K562 (cell line): ENCODE results near the gene PLXNA2. TPM values are rescaled to one million over a fixed set of nuclear protein-coding genes. Genes with fewer than 3 reads are reported as not detected.

ENCODE experiments used
- ATAC-seq: fragments of 200-7000 bp; cut with Tn5 transposase; 3 replicates; pipeline ENCODE4 v1.9.1; 2020; ENCODE audit warnings: moderate library complexity
- BruUV-seq: library from RNA; stranded (reverse); fragments of 400-500 nt; replicated peaks from 2 replicates; lab custom pipeline; 2021; lab: Mats Ljungman, UMichigan
- CTCF ChIA-PET: fragments of 300-600 bp; formaldehyde crosslinking; extraction: SDS; loops from one replicate; lab custom pipeline; 2021; ENCODE audit warnings: low intra/inter-chr PET ratio; lab: Yijun Ruan, JAX
- POLR2A ChIA-PET: fragments of 300-600, 350-650 bp; sonication (Branson Sonifier 250); formaldehyde crosslinking; extraction: SDS; loops from one replicate; lab custom pipeline; 2021; ENCODE audit warnings: antibody characterized with exemption, inconsistent platforms; lab: Yijun Ruan, JAX
- DNase-seq, 4 experiments: peaks; one replicate each; pipeline versions ENCODE4 v3.0.0 to v3.0.0-alpha.2; 2011 to 2018; ENCODE audit warnings: low spot score in 3 of 4, mixed read lengths in 3 of 4; ENCODE audit errors: extremely low read depth in 1 of 4
- FAIRE-seq: peaks from 2 replicates; lab custom pipeline; 2011; peaks lifted over from hg19 to GRCh38; lab: Jason Lieb, UNC
- H2AFZ ChIP-seq: 2 replicates; pipeline ENCODE4 v1.6.0; 2011; ENCODE audit warnings: low read depth, low read length, control low read depth, inconsistent platforms
- H3K27ac ChIP-seq: fragments of 200-600 bp; 3 replicates; pipeline ENCODE4 v1.8.0; 2011; ENCODE audit warnings: low read depth, mild to moderate bottlenecking, control low read depth, inconsistent platforms, low read length, moderate library complexity, mixed read lengths; ENCODE audit errors: extremely low read depth
- H3K27me3 ChIP-seq, 2 experiments: fragments of 300-600 bp in 1 of 2; 2 replicates in 1 of 2; 3 replicates in 1 of 2; pipeline versions ENCODE4 v1.6.0 to v1.8.0; 2011; ENCODE audit warnings: inconsistent platforms in 2 of 2, low read length in 2 of 2, mild to moderate bottlenecking in 1 of 2, mixed read lengths in 1 of 2, moderate library complexity in 1 of 2; ENCODE audit not compliant: control insufficient read depth in 2 of 2, insufficient read depth in 2 of 2
- H3K36me3 ChIP-seq: fragments of 300-600 bp; 3 replicates; pipeline ENCODE4 v1.8.0; 2011; ENCODE audit warnings: mild to moderate bottlenecking, low read length, inconsistent platforms; ENCODE audit not compliant: control insufficient read depth, insufficient read depth
- H3K4me1 ChIP-seq, 2 experiments: fragments of 200-600 bp in 1 of 2; replicated peaks in 1 of 2; 2 replicates in 1 of 2; 3 replicates in 1 of 2; pipeline versions ENCODE4 v1.5.1 to v1.8.0; 2011; ENCODE audit warnings: inconsistent platforms in 2 of 2, low read length in 2 of 2, mild to moderate bottlenecking in 1 of 2, mixed read lengths in 1 of 2, moderate library complexity in 1 of 2; ENCODE audit not compliant: control insufficient read depth in 2 of 2, insufficient read depth in 2 of 2
- H3K4me2 ChIP-seq: 2 replicates; pipeline ENCODE4 v1.6.1; 2011; ENCODE audit warnings: low read length, control low read depth, inconsistent platforms, mixed read lengths; ENCODE audit not compliant: insufficient read depth
- H3K4me3 ChIP-seq: fragments of 200-600 bp; sonication (generic), shearing (Covaris generic); 2 replicates; pipeline ENCODE4 v1.5.1; 2016; ENCODE audit warnings: control low read depth, inconsistent platforms
- H3K79me2 ChIP-seq: fragments of 200-600 bp; 3 replicates; pipeline ENCODE4 v1.8.0; 2011; ENCODE audit warnings: low read length, inconsistent platforms; ENCODE audit not compliant: control insufficient read depth, insufficient read depth
- H3K9ac ChIP-seq, 2 experiments: 2 replicates each; pipeline versions ENCODE4 v1.6.0 to v1.6.1; 2011; ENCODE audit warnings: low read depth in 2 of 2, low read length in 2 of 2, control low read depth in 1 of 2, inconsistent platforms in 1 of 2, mild to moderate bottlenecking in 1 of 2, mixed read lengths in 1 of 2; ENCODE audit not compliant: insufficient read depth in 1 of 2
- H3K9me1 ChIP-seq: one replicate; pipeline ENCODE4 v1.6.0; 2011; ENCODE audit warnings: inconsistent platforms, mild to moderate bottlenecking, low read length, moderate library complexity; ENCODE audit not compliant: control insufficient read depth, insufficient read depth
- H3K9me3 ChIP-seq: replicated peaks from 2 replicates; pipeline ENCODE4 v1.5.1; 2011; ENCODE audit warnings: low read depth, low read length, inconsistent platforms; ENCODE audit not compliant: control insufficient read depth, insufficient read depth
- H4K20me1 ChIP-seq: replicated peaks from 2 replicates; pipeline ENCODE4 v1.6.1; 2011; ENCODE audit warnings: low read length, inconsistent platforms, mixed read lengths; ENCODE audit not compliant: control insufficient read depth, insufficient read depth
- ETV1 ChIP-seq: fragments of 450-650 bp; conservative IDR thresholded peaks from 2 replicates; pipeline ENCODE4 v1.6.1; 2016; ENCODE audit warnings: missing genetic modification characterization, control low read depth, low read depth, missing compliant biosample characterization
- KLF1 ChIP-seq: fragments of 450-650 bp; IDR thresholded peaks from 2 replicates; pipeline ENCODE4 v1.6.1; 2016; ENCODE audit warnings: missing genetic modification characterization, missing compliant biosample characterization
- MCM3 ChIP-seq: fragments of 450-650 bp; IDR thresholded peaks from 2 replicates; pipeline ENCODE4 v1.6.1; 2016
- PHF21A ChIP-seq: fragments of 450-650 bp; IDR thresholded peaks from 2 replicates; pipeline ENCODE4 v1.6.1; 2017; ENCODE audit warnings: low read depth, borderline replicate concordance
- RAD51 ChIP-seq: fragments of 450-650 bp; IDR thresholded peaks from 2 replicates; pipeline ENCODE4 v1.7.1; 2016; ENCODE audit warnings: low read depth, mild to moderate bottlenecking, borderline replicate concordance
- U2AF2 ChIP-seq: fragments of 200-400 bp; formaldehyde crosslinking; optimal IDR thresholded peaks from 2 replicates; pipeline ENCODE3; 2017; ENCODE audit warnings: low read depth, mild to moderate bottlenecking, low read length
- ZNF77 ChIP-seq: fragments of 250-450 bp; sonication (Bioruptor Pico); IDR thresholded peaks from 2 replicates; pipeline ENCODE4 v1.5.0; 2020
- WGBS: fragments of 100-300 bp; shearing (Covaris generic); methylation state at CpG from one replicate; pipeline ENCODE4 v1.1.6; 2016; ENCODE audit warnings: low coverage, mixed read lengths; ENCODE audit not compliant: insufficient coverage; ENCODE audit errors: missing lambda C conversion rate; 5-methylcytosine and 5-hydroxymethylcytosine counted together
- in situ Hi-C: fragments of 300-500 bp; cut with MboI; formaldehyde crosslinking; loops from 4 replicates; pipeline ENCODE4 v1.15.0; 2018; ENCODE audit warnings: inconsistent platforms, mixed read lengths
- intact Hi-C: fragments of 100-400 bp; cut with micrococcal nuclease; formaldehyde crosslinking; loops from 2 replicates; pipeline ENCODE4 v1.14.2; 2022
- polyA plus RNA-seq, 8 experiments: library from polyadenylated mRNA; depleted of rRNA in 4 of 8; stranded (reverse) in 5 of 8; unstranded in 3 of 8; fragments of >200 nt; fragmentation: Nextera tagmentation in 2 of 8; fragmentation: Illumina TruSeq in 1 of 8; extraction: Ambion mirVana in 2 of 8; extraction: Trizol in 1 of 8; gene quantifications; 2 replicates each; pipeline versions ENCODE4 v1.2.1 to v1.2.3, GENCODE V29; 2011 to 2014; ENCODE audit warnings: inconsistent platforms in 1 of 8, missing spikeins in 1 of 8
- total RNA-seq, 7 experiments: library from RNA; depleted of rRNA in 6 of 7; stranded (reverse); fragments of >200 nt in 6 of 7; fragmentation: Illumina TruSeq in 2 of 7; extraction: Trizol in 2 of 7; gene quantifications; 2 replicates each; pipeline versions ENCODE4 v1.2.1 to v1.2.3, GENCODE V29; 2011 to 2021; ENCODE audit warnings: low replicate concordance in 1 of 7
- TF ChIP-seq, protein P1 (sequence below): sonication (generic); formaldehyde crosslinking; IDR thresholded peaks from 2 replicates; pipeline ENCODE4 v1.4.0; 2020; ENCODE audit warnings: mild to moderate bottlenecking, missing genetic modification reagents

Gene PLXNA2
- total and polyA plus RNA-seq, 9 of the 15 experiments (the other 6 are each of a cell fraction or from before 2014, with no cell fraction given) = 0.01 to 1.3 (median 0.32) TPM

DNA sequence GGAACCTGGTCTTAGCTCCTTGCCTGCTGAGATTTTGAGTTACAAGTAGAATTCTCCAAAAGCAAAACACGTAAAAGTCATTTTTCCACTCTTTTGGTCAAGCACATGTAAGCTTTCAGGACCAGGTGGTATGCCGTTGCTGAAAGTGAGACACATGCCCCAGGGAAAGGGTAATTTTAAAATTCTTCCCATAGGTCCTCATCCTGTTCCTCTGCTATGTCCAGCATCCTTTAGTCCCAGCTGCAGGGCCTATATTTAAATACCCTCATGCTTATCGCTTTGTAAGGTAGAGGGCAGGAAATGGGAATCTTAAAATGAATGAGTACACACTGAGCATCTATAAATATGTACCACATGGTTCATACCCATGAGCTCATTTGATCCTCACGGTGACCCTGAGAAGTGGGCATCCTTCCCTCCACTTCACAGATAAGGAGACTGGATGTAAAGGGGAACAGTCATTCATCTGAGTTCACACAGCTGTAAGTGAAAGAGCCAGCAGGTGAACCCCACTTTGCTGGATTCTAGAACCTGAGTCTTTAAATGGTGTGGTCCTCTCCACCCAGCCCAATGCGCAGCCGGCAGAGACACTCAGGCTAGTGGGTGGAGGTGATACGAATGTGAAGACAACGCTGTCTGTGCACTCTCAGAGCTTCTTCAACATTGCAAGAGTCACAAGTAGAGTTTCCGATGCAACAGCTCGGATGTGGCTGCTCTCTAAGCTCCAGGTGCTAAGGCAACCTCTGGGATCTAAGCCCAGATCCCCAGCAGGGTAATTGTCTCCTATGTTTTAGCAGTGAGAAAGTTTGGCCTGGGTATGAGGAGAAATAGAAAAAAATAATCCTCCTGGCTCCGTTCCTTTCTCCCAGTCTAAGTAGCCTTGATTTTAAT lies 163.5 kb downstream of the PLXNA2 start (continued):
- TF ChIP-seq, protein P1, sequence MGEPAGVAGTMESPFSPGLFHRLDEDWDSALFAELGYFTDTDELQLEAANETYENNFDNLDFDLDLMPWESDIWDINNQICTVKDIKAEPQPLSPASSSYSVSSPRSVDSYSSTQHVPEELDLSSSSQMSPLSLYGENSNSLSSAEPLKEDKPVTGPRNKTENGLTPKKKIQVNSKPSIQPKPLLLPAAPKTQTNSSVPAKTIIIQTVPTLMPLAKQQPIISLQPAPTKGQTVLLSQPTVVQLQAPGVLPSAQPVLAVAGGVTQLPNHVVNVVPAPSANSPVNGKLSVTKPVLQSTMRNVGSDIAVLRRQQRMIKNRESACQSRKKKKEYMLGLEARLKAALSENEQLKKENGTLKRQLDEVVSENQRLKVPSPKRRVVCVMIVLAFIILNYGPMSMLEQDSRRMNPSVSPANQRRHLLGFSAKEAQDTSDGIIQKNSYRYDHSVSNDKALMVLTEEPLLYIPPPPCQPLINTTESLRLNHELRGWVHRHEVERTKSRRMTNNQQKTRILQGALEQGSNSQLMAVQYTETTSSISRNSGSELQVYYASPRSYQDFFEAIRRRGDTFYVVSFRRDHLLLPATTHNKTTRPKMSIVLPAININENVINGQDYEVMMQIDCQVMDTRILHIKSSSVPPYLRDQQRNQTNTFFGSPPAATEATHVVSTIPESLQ = no peak

DNA sequence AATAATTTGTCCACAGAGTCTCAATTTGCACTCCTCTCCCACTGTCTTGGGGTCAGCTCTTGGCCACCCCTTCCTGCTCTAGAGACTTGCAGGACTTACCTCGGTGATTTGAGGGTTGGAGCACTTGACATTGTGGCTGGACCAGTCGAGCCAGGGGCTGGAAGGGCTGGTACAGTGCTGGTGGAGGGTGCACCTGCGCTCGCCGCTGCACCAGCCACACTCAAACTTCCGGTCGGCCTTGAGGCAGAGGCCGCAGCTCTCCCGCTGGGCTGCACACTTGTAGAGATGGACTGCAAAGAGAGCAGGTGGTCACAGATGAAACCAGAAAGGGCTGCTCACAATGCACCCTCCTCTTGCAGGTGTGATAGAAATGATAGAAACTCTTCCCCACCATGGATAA lies 165.0 kb downstream of the PLXNA2 start:
- H3K4me2 ChIP-seq = no peak overlapping the region
- POLR2A ChIA-PET = interaction anchor here (0.8 kb wide), 1 partner anchor 11 kb away, joined by 4 read pairs; no protein-coding TSS in a partner anchor
- no peaks in the 10 kb centered on the region for H3K9me3 ChIP-seq
- TF ChIP-seq KLF1 (no peak), U2AF2 (no peak), ETV1 (tag) (no peak), PHF21A (no peak), ZNF77 (no peak), RAD51 (no peak), MCM3 (no peak)
- no peaks in the 10 kb centered on the region for H3K36me3 ChIP-seq
- CTCF ChIA-PET = no interaction called here
- 0 out of 5 replicates have a peak, but pooled peaks cover 0 to 2% of the 10 kb centered on the region in 2 experiments for H3K4me1 ChIP-seq
- no peak overlapping the region for H3K9ac ChIP-seq
- H3K4me3 ChIP-seq = no peak overlapping the region
- H3K79me2 ChIP-seq = no peaks in the 10 kb centered on the region
- in situ Hi-C loops = no loop called here
- 0% methylated on average over 9 of the region's 9 CpGs for WGBS
- H3K27me3 ChIP-seq = peaks cover 62 to 63% of the 10 kb centered on the region in 2 experiments
- no peak overlapping the region for H3K27ac ChIP-seq
- ATAC-seq = no peak
- no peak for DNase-seq
- no peak overlapping the region for H2AFZ ChIP-seq
- no TSS peak for BruUV-seq
- no peaks in the 10 kb centered on the region for H3K9me1 ChIP-seq
- H4K20me1 ChIP-seq = peaks cover 4% of the 10 kb centered on the region; the same call in 1 of the 2 replicates
- no peak for FAIRE-seq
- intact Hi-C loops = no loop called here
